K562 (cell line): Measurements from ENCODE around the gene HRC. TPM values are rescaled to one million over a fixed set of nuclear protein-coding genes. Genes with fewer than 3 reads are reported as not detected.
A peak's percentile ranks its signal among the peaks of the same experiment; 100 is the strongest.

Experiments used
- ARID3A ChIP-seq: IDR thresholded peaks from 2 replicates; pipeline ENCODE4 v1.6.1; 2012; ENCODE audit warnings: low read depth, low read length, improper control_type of control experiment, borderline replicate concordance
- BDP1 ChIP-seq: IDR thresholded peaks from 3 replicates; pipeline ENCODE4 v1.6.1; 2011; ENCODE audit not compliant: insufficient read length, insufficient read depth
- BMI1 ChIP-seq: fragments of 150-350 bp; IDR thresholded peaks from 2 replicates; pipeline ENCODE4 v1.6.1; 2014; ENCODE audit warnings: low read length
- BRF1 ChIP-seq: IDR thresholded peaks from 3 replicates; pipeline ENCODE4 v1.6.1; 2011; ENCODE audit warnings: borderline replicate concordance, mild to moderate bottlenecking; ENCODE audit not compliant: insufficient read length; ENCODE audit errors: extremely low read depth
- CEBPB ChIP-seq: fragments of 450-650 bp; IDR thresholded peaks from 2 replicates; pipeline ENCODE4 v1.6.1; 2016; ENCODE audit warnings: missing genetic modification characterization, missing compliant biosample characterization
- EGR1 ChIP-seq: fragments of 450-650 bp; conservative IDR thresholded peaks from 2 replicates; pipeline ENCODE4 v1.6.1; 2017; ENCODE audit warnings: mild to moderate bottlenecking
- MAFF ChIP-seq: IDR thresholded peaks from 2 replicates; pipeline ENCODE4 v1.6.1; 2012; ENCODE audit warnings: low read length, improper control_type of control experiment
- NKRF ChIP-seq: fragments of 450-650 bp; IDR thresholded peaks from 2 replicates; pipeline ENCODE4 v1.6.1; 2016; ENCODE audit warnings: borderline replicate concordance
- REST ChIP-seq, 2 experiments: fragments of 450-650 bp; formaldehyde crosslinking in 1 of 2; IDR thresholded peaks; 2 replicates each; pipeline versions ENCODE4 v1.4.0 to v1.6.1; 2014 to 2020; ENCODE audit warnings: mild to moderate bottlenecking in 2 of 2, borderline replicate concordance in 1 of 2, low read depth in 1 of 2
- SMAD4 ChIP-seq: fragments of 250-450 bp; sonication (Bioruptor Pico); conservative IDR thresholded peaks from 2 replicates; pipeline ENCODE4 v1.8.0; 2021; ENCODE audit warnings: inconsistent platforms, mild to moderate bottlenecking, moderate library complexity
- SRSF1 ChIP-seq: fragments of 200-400 bp; formaldehyde crosslinking; IDR thresholded peaks from 2 replicates; pipeline ENCODE4 v1.6.1; 2017; ENCODE audit warnings: mild to moderate bottlenecking, low read depth, low read length, moderate library complexity
- TAF1 ChIP-seq: IDR thresholded peaks from 2 replicates; pipeline ENCODE4 v1.6.1; 2011; ENCODE audit warnings: mild to moderate bottlenecking, low read length, moderate library complexity; ENCODE audit not compliant: insufficient read depth, control insufficient read depth, severe bottlenecking; ENCODE audit errors: extremely low read depth
- ZNF140 ChIP-seq: fragments of 250-450 bp; sonication (Bioruptor Pico); IDR thresholded peaks from 2 replicates; pipeline ENCODE4 v1.8.0; 2021; ENCODE audit warnings: moderate library complexity, mild to moderate bottlenecking, inconsistent platforms
- ZNF174 ChIP-seq: fragments of 250-450 bp; sonication (Bioruptor Pico); IDR thresholded peaks from 2 replicates; pipeline ENCODE4 v1.4.0; 2020; ENCODE audit warnings: mild to moderate bottlenecking
- ZNF41 ChIP-seq: fragments of 250-450 bp; sonication (Bioruptor Pico); conservative IDR thresholded peaks from 2 replicates; pipeline ENCODE4 v1.4.0; 2020; ENCODE audit warnings: mild to moderate bottlenecking
- polyA plus RNA-seq, 8 experiments: library from polyadenylated mRNA; depleted of rRNA in 4 of 8; stranded (reverse) in 5 of 8; unstranded in 3 of 8; fragments of >200 nt; fragmentation: Nextera tagmentation in 2 of 8; fragmentation: Illumina TruSeq in 1 of 8; extraction: Ambion mirVana in 2 of 8; extraction: Trizol in 1 of 8; gene quantifications; 2 replicates each; pipeline versions ENCODE4 v1.2.1 to v1.2.3, GENCODE V29; 2011 to 2014; ENCODE audit warnings: inconsistent platforms in 1 of 8, missing spikeins in 1 of 8
- total RNA-seq, 7 experiments: library from RNA; depleted of rRNA in 6 of 7; stranded (reverse); fragments of >200 nt in 6 of 7; fragmentation: Illumina TruSeq in 2 of 7; extraction: Trizol in 2 of 7; gene quantifications; 2 replicates each; pipeline versions ENCODE4 v1.2.1 to v1.2.3, GENCODE V29; 2011 to 2021; ENCODE audit warnings: low replicate concordance in 1 of 7

The HRC gene
- total and polyA plus RNA-seq, 9 of the 15 experiments (the other 6 are each of a cell fraction or from before 2014, with no cell fraction given) = 0.66 to 18.7 (median 13.1) TPM

GRCh38 chr19:49151267-49152118 lies 3.7 kb downstream of the HRC start (continued):
- peak; percentile 42 for TF ChIP-seq REST (IDR thresholded peaks at IDR 0.05; ENCODE audit: borderline replicate concordance)
- no peak for TF ChIP-seq REST (CRISPR knock-in tag; IDR thresholded peaks at IDR 0.05; ENCODE audit: low read depth)
- TF ChIP-seq EGR1 = peak; percentile 57
- TF ChIP-seq ZNF140 (CRISPR knock-in tag) = no peak
- TF ChIP-seq TAF1 = peak; percentile 48
- TF ChIP-seq ZNF174 (CRISPR knock-in tag) = no peak
- no peak for TF ChIP-seq SRSF1
- TF ChIP-seq BRF1 = no peak
- no peak for TF ChIP-seq BDP1
- TF ChIP-seq SMAD4 (CRISPR knock-in tag) = no peak
- peak; percentile 81 for TF ChIP-seq NKRF
- TF ChIP-seq BMI1 = no peak
- TF ChIP-seq CEBPB (tag) = no peak
- TF ChIP-seq ZNF41 (CRISPR knock-in tag) = no peak
- TF ChIP-seq ARID3A = peak; percentile 22; the same call in 1 of the 2 replicates
- no peak for TF ChIP-seq MAFF
